HEK293 (cell line): ENCODE results near the gene PDGFB.
A peak's percentile ranks its signal among the peaks of the same experiment; 100 is the strongest.

ENCODE experiments used
- CTCF ChIA-PET: fragments of 350-600 bp; formaldehyde crosslinking; extraction: SDS; loops from one replicate; lab custom pipeline; 2021; ENCODE audit warnings: antibody characterized with exemption; lab: Yijun Ruan, JAX
- POLR2A ChIA-PET: fragments of 300-600 bp; formaldehyde crosslinking; extraction: SDS; loops from one replicate; lab custom pipeline; 2020; ENCODE audit warnings: antibody characterized with exemption, inconsistent platforms; lab: Yijun Ruan, JAX
- H3K27ac ChIP-seq: fragments of 200-500 bp; sonication (Bioruptor generic); 2 replicates; pipeline ENCODE4 v1.5.1; 2014; ENCODE audit warnings: low read depth, low read length, control low read depth, inconsistent platforms; ENCODE audit errors: extremely low read depth
- H3K36me3 ChIP-seq, 2 experiments: fragments of 200-500 bp in 1 of 2; sonication (Bioruptor generic) in 1 of 2; 1 replicate in 1 of 2; 2 replicates in 1 of 2; pipeline ENCODE4 v1.5.1; 2014 to 2017; ENCODE audit warnings: inconsistent platforms in 2 of 2, low read length in 2 of 2; ENCODE audit not compliant: control insufficient read depth in 2 of 2, insufficient read depth in 1 of 2
- H3K4me1 ChIP-seq: fragments of 200-500 bp; sonication (Bioruptor generic); 2 replicates; pipeline ENCODE4 v1.5.1; 2014; ENCODE audit warnings: mild to moderate bottlenecking, low read length, inconsistent platforms; ENCODE audit not compliant: control insufficient read depth, insufficient read depth
- H3K4me3 ChIP-seq: 2 replicates; pipeline ENCODE4 v1.5.1; 2011; ENCODE audit warnings: low read depth, mild to moderate bottlenecking, control low read depth, low read length, moderate library complexity
- H3K9me3 ChIP-seq: fragments of 200-500 bp; sonication (Bioruptor generic); 2 replicates; pipeline ENCODE4 v1.5.1; 2014; ENCODE audit warnings: low read depth, low read length, inconsistent platforms; ENCODE audit not compliant: control insufficient read depth, insufficient read depth
- KLF10 ChIP-seq: fragments of 450-650 bp; IDR thresholded peaks from 2 replicates; pipeline ENCODE4 v1.5.1; 2018; ENCODE audit warnings: missing biosample characterization, mild to moderate bottlenecking, missing genetic modification characterization
- KLF16 ChIP-seq: fragments of 450-650 bp; formaldehyde crosslinking; IDR thresholded peaks from 2 replicates; pipeline ENCODE4 v1.5.1; 2017; ENCODE audit warnings: missing biosample characterization, missing genetic modification characterization
- KLF9 ChIP-seq: fragments of 450-650 bp; formaldehyde crosslinking; IDR thresholded peaks from 2 replicates; pipeline ENCODE4 v1.5.1; 2016; ENCODE audit warnings: missing biosample characterization, missing genetic modification characterization, low read depth
- OVOL3 ChIP-seq: fragments of 450-650 bp; formaldehyde crosslinking; IDR thresholded peaks from 2 replicates; pipeline ENCODE4 v1.5.1; 2016; ENCODE audit warnings: missing biosample characterization, missing genetic modification characterization
- SCRT2 ChIP-seq: fragments of 450-650 bp; formaldehyde crosslinking; IDR thresholded peaks from 2 replicates; pipeline ENCODE4 v1.5.1; 2016; ENCODE audit warnings: missing biosample characterization, missing genetic modification characterization
- SP7 ChIP-seq: fragments of 450-650 bp; formaldehyde crosslinking; IDR thresholded peaks from 2 replicates; pipeline ENCODE4 v1.5.1; 2016; ENCODE audit warnings: missing biosample characterization, missing genetic modification characterization
- ZBTB20 ChIP-seq: fragments of 450-650 bp; formaldehyde crosslinking; IDR thresholded peaks from 2 replicates; pipeline ENCODE4 v1.5.1; 2016; ENCODE audit warnings: missing biosample characterization, missing genetic modification characterization
- ZBTB48 ChIP-seq: fragments of 450-650 bp; formaldehyde crosslinking; IDR thresholded peaks from 2 replicates; pipeline ENCODE4 v1.5.1; 2016; ENCODE audit warnings: missing biosample characterization, missing genetic modification characterization
- ZNF138 ChIP-seq: fragments of 450-650 bp; formaldehyde crosslinking; IDR thresholded peaks from 2 replicates; pipeline ENCODE4 v1.5.1; 2016; ENCODE audit warnings: missing biosample characterization, missing genetic modification characterization, borderline replicate concordance
- ZNF140 ChIP-seq: fragments of 450-650 bp; formaldehyde crosslinking; IDR thresholded peaks from 2 replicates; pipeline ENCODE4 v1.5.1; 2016; ENCODE audit warnings: missing biosample characterization, missing genetic modification characterization
- ZNF146 ChIP-seq: fragments of 450-650 bp; formaldehyde crosslinking; IDR thresholded peaks from 2 replicates; pipeline ENCODE4 v1.5.1; 2016; ENCODE audit warnings: missing biosample characterization, missing genetic modification characterization
- ZNF24 ChIP-seq: fragments of 450-650 bp; formaldehyde crosslinking; IDR thresholded peaks from 2 replicates; pipeline ENCODE4 v1.5.1; 2016; ENCODE audit warnings: missing biosample characterization, missing genetic modification characterization
- ZNF302 ChIP-seq: fragments of 450-650 bp; formaldehyde crosslinking; IDR thresholded peaks from 2 replicates; pipeline ENCODE4 v1.5.1; 2016; ENCODE audit warnings: missing biosample characterization, missing genetic modification characterization, low read depth
- ZNF341 ChIP-seq: fragments of 450-650 bp; formaldehyde crosslinking; IDR thresholded peaks from 2 replicates; pipeline ENCODE4; 2016; ENCODE audit warnings: low read depth, missing biosample characterization, missing genetic modification characterization
- ZNF518A ChIP-seq: fragments of 450-650 bp; formaldehyde crosslinking; conservative IDR thresholded peaks from 2 replicates; pipeline ENCODE4 v1.5.1; 2016; ENCODE audit warnings: low read depth, missing biosample characterization, missing genetic modification characterization
- ZNF529 ChIP-seq: fragments of 450-650 bp; formaldehyde crosslinking; IDR thresholded peaks from 2 replicates; pipeline ENCODE4 v1.5.1; 2017; ENCODE audit warnings: missing genetic modification characterization, missing biosample characterization; ENCODE audit not compliant: insufficient replicate concordance
- ZNF600 ChIP-seq: fragments of 450-650 bp; formaldehyde crosslinking; IDR thresholded peaks from 2 replicates; pipeline ENCODE4 v1.5.1; 2016; ENCODE audit warnings: missing biosample characterization, missing genetic modification characterization
- ZNF768 ChIP-seq: fragments of 450-650 bp; formaldehyde crosslinking; IDR thresholded peaks from 2 replicates; pipeline ENCODE4 v1.5.1; 2018; ENCODE audit warnings: missing biosample characterization, mild to moderate bottlenecking, missing genetic modification characterization
- TF ChIP-seq, protein P1 (sequence below): fragments of 450-650 bp; formaldehyde crosslinking; IDR thresholded peaks from 2 replicates; pipeline ENCODE4 v1.5.1; 2016; ENCODE audit warnings: missing biosample characterization, missing genetic modification characterization
- TF ChIP-seq, protein P2 (sequence below): fragments of 450-650 bp; IDR thresholded peaks from 2 replicates; pipeline ENCODE4 v1.5.1; 2018; ENCODE audit warnings: missing biosample characterization, mild to moderate bottlenecking, missing genetic modification characterization

PDGFB gene

DNA sequence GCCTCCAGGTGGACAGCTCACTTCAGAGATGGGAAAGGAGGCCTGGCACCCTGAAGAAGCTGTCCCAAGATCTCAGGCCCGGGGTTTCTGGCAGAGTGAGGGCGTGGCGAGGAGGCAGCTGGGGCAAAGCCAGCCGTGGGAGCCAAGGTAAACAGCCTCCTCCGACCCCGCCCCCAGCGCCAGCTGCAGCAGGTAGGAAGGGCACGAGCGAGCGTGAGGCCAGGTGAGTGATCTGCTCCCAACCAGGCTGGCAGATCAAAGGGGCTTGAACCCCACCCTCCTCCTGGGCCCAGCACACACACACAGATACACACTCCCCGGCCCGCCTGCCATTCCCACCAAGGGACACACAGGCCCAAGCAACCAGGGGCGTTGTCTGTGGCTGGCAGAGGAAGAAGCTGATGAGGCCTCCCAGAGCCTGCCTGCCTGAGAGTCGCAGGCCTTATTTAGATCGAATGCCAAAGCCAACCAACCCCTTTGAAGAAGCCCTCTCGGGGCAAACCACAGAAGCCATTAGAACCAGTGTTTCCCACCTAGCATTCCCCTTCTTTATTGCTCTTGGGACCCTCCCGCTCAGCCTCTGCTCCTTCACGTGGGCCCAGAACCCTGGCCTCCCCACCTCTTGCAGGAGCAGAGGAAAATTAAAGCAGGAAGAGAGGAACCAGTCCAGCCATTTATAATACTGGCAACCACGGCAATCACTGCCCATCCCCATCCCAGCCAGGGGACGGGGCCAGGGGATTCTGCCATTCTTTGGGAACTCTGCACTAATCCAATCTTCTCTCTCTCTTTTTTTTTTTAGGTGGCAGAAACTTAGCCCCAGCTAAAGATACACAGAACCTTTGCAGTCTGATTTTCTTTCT is 5.0 kb downstream of the PDGFB start (continued):
- TF ChIP-seq ZNF768 (tag by site-specific recombination) = no peak
- peak; percentile 69 for TF ChIP-seq KLF16 (tag by site-specific recombination)
- TF ChIP-seq KLF9 (tag by site-specific recombination) = peak; percentile 30; the same call in 1 of the 2 replicates
- peak; percentile 42; the same call in 1 of the 2 replicates for TF ChIP-seq ZNF341 (tag by site-specific recombination)
- TF ChIP-seq KLF10 (tag by site-specific recombination) = 0 out of 2 replicates have a peak, but pooled peaks have one; percentile 35
- TF ChIP-seq ZNF518A (tag by site-specific recombination) = no peak
- 0 out of 2 replicates have a peak, but pooled peaks have one; percentile 16 for TF ChIP-seq ZBTB48 (tag by site-specific recombination)
- TF ChIP-seq ZNF302 (tag by site-specific recombination) = no peak

DNA sequence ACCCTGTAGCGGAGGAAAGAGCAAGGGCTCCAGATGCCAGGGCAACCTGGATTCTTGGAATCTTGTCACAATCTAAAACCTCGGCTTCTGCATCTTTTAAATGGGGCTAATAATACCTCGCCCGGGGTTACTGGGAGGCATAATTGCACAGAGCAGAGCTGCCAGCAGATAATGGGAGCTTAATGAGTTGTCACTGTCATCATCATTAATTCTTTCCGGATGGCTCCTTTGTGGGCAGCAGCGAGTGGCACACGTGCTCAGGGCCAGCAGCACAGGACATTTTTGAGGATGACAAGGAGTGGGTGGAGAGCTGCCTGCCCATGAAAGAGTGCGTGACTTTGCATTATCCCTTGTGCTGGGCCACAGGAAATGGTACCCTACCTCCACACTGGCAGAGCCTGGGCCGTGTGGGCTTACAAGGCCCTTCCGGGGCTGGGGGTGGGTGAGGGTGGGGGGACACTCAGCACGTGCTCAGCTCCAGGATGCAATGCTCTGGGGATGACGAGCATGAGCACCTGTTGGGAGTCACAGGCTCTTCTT is 5.7 kb downstream of the PDGFB start:
- Histone ChIP-seq H3K27ac (no peak overlapping the region), H3K9me3 (no peaks in the 10 kb centered on the region), H3K36me3 (no peaks in the 10 kb centered on the region), H3K4me3 (no peak overlapping the region), H3K4me1 (peaks cover 34% of the 10 kb centered on the region)
- TF ChIP-seq ZNF146 (tag by site-specific recombination) = no peak
- TF ChIP-seq, protein P1, sequence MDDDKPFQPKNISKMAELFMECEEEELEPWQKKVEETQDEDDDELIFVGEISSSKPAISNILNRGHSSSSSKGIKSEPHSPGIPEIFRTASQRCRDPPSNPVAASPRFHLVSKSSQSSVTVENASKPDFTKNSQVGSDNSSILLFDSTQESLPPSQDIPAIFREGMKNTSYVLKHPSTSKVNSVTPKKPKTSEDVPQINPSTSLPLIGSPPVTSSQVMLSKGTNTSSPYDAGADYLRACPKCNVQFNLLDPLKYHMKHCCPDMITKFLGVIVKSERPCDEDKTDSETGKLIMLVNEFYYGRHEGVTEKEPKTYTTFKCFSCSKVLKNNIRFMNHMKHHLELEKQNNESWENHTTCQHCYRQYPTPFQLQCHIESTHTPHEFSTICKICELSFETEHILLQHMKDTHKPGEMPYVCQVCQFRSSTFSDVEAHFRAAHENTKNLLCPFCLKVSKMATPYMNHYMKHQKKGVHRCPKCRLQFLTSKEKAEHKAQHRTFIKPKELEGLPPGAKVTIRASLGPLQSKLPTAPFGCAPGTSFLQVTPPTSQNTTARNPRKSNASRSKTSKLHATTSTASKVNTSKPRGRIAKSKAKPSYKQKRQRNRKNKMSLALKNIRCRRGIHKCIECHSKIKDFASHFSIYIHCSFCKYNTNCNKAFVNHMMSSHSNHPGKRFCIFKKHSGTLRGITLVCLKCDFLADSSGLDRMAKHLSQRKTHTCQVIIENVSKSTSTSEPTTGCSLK (tag by site-specific recombination) = no peak
- TF ChIP-seq SP7 = no peak
- TF ChIP-seq ZBTB20 (tag by site-specific recombination) = 0 out of 2 replicates have a peak, but pooled peaks have one; percentile 9
- TF ChIP-seq ZNF529 (tag by site-specific recombination) = no peak
- TF ChIP-seq OVOL3 (tag by site-specific recombination) = no peak
- ChIA-PET CTCF (interaction anchor here (0.7 kb wide), 1 partner anchor 60 kb away, joined by 3 read pairs; no protein-coding TSS in a partner anchor), POLR2A (interaction anchor here (0.7 kb wide), 1 partner anchor 224 kb away, joined by 3 read pairs; no protein-coding TSS in a partner anchor)

DNA sequence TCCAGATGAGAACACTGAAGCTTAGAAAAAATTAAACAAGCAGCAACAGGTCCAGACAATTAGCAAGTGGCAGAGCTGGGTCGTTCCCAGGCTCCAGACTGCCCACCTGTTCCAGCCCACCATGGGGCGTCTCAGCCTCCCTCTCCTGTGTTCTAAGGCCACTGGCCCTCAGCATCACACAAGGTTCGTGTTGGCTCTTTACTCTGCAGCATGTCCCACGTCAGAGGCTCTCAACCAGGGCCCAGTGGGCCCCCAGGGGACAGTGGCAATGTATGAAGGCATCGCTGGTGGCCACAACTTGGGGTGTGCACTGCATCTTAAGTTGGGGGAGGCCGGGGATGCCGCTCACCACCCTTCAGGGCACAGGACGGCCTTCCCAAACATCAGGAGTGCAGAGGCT is 6.2 kb downstream of the PDGFB start:
- Histone ChIP-seq H3K4me3 (no peak overlapping the region), H3K9me3 (no peaks in the 10 kb centered on the region), H3K36me3 (no peaks in the 10 kb centered on the region), H3K27ac (no peak overlapping the region), H3K4me1 (peaks cover 34% of the 10 kb centered on the region)
- ChIA-PET POLR2A (interaction anchor here (0.7 kb wide), 1 partner anchor 224 kb away, joined by 3 read pairs; no protein-coding TSS in a partner anchor), CTCF (interaction anchor here (0.7 kb wide), 1 partner anchor 59 kb away, joined by 3 read pairs; no protein-coding TSS in a partner anchor)
- TF ChIP-seq, protein P2, sequence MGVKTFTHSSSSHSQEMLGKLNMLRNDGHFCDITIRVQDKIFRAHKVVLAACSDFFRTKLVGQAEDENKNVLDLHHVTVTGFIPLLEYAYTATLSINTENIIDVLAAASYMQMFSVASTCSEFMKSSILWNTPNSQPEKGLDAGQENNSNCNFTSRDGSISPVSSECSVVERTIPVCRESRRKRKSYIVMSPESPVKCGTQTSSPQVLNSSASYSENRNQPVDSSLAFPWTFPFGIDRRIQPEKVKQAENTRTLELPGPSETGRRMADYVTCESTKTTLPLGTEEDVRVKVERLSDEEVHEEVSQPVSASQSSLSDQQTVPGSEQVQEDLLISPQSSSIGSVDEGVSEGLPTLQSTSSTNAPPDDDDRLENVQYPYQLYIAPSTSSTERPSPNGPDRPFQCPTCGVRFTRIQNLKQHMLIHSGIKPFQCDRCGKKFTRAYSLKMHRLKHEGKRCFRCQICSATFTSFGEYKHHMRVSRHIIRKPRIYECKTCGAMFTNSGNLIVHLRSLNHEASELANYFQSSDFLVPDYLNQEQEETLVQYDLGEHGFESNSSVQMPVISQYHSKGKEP (tag by site-specific recombination) = no peak
- no peak for TF ChIP-seq ZBTB48 (tag by site-specific recombination)
- TF ChIP-seq ZNF24 = no peak
- TF ChIP-seq ZNF138 = no peak
- TF ChIP-seq ZNF600 (tag by site-specific recombination) = 0 out of 2 replicates have a peak, but pooled peaks have one; percentile 14
- TF ChIP-seq SCRT2 (tag by site-specific recombination) = peak; percentile 85
- TF ChIP-seq ZNF140 (tag by site-specific recombination) = no peak
